GM12864 (cell line): Measurements from ENCODE around the gene FOXF2.

Experiments used
- DNase-seq: peaks from one replicate; pipeline ENCODE4 v3.0.0-alpha.2; 2011; ENCODE audit warnings: low read depth
- H3K4me3 ChIP-seq: 2 replicates; pipeline ENCODE4 v1.5.1; 2011; ENCODE audit warnings: mild to moderate bottlenecking, low read depth, low read length, control low read depth
- CTCF ChIP-seq: IDR thresholded peaks from 2 replicates; pipeline ENCODE4 v1.5.1; 2011; ENCODE audit warnings: low read depth, mild to moderate bottlenecking, moderate library complexity, low read length, control low read depth, inconsistent platforms; ENCODE audit errors: missing control alignments

Gene FOXF2

GRCh38 chr6:1437553-1438406 lies 48.4 kb downstream of the FOXF2 start:
- no peak overlapping the region for H3K4me3 ChIP-seq
- TF ChIP-seq CTCF: no peak
- no peak for DNase-seq

GRCh38 chr6:1438471-1438881 lies 49.1 kb downstream of the FOXF2 start:
- H3K4me3 ChIP-seq: no peak overlapping the region
- TF ChIP-seq CTCF: no peak
- no peak for DNase-seq

- no peak overlapping the region for H3K4me3 ChIP-seq
- DNase-seq: no peak
- no peak for TF ChIP-seq CTCF
Observed at GRCh38 chr6:1439349-1439748, 50.0 kb downstream of the FOXF2 start.

- DNase-seq: no peak
- no peak overlapping the region for H3K4me3 ChIP-seq
- no peak for TF ChIP-seq CTCF
Observed at GRCh38 chr6:1442929-1443328, 53.6 kb downstream of the FOXF2 start.
